Astrocyte of the cerebellum (primary cell): ENCODE results near the gene KIF2A.
"Not testable (repeated sequence)": the region's sequence is repeated elsewhere in the genome, so short reads cannot be mapped to it uniquely, and the experiment has no call there.

Experiments
- DNase-seq: peaks from one replicate; pipeline ENCODE4 v3.0.0-alpha.2; 2011; ENCODE audit warnings: low read depth
- H3K4me3 ChIP-seq: 2 replicates; pipeline ENCODE4 v1.5.1; 2011; ENCODE audit warnings: mild to moderate bottlenecking, low read depth, low read length, moderate library complexity
- in situ Hi-C: cut with HindIII; loops from 2 replicates; pipeline ENCODE4 v1.10.0; 2017; ENCODE audit warnings: low sequenced_read_pairs
- TF ChIP-seq, protein P1 (sequence below): IDR thresholded peaks from 2 replicates; pipeline ENCODE4 v1.5.1; 2012; ENCODE audit warnings: low read length, low read depth, moderate library complexity, mild to moderate bottlenecking; ENCODE audit errors: missing control alignments

The KIF2A gene

DNA sequence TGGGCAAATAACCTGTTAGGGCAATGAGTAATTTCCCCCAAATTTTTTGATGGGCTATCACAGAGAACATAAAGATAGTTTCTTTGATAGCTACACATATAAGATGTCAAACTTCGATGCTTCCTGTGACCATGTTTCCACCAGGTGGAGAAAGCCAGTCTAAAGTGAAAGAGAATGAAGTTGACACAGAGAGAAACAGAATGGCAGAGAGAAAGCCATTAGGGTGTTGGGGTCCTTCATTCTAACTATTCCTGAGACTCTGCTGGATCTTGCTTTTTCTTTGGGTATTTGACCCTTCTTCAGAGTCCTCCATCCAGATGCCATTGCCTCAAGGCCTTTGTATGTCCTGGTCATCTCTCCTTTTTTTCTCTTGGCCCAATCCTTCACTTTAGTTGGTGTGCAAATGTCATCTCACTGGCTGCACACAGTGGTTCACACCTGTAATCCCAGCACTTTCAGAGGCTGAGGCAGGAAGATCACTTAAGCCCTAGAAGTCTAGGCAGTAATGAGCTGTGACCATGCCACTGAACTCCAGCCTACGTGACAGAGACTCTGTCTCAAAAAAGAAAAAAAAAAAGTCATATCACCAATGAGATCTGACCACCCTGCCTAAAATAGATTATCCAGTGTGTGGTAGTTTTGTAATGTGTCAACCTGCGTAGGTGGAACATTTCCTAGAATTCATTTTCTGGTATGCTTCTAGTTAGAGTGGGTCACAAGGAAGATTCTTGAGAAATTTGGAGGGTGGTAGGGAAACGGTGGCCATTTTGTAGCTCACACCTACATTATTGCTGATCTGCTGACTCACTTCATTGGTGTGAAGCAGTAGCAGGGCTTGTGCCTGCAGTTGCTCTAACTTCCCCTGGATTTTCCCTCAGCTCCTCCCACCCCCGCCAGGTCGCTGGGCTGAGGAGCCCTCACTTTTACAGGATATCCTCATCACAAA lies 20.8 kb upstream of the KIF2A start:
- TF ChIP-seq, protein P1, sequence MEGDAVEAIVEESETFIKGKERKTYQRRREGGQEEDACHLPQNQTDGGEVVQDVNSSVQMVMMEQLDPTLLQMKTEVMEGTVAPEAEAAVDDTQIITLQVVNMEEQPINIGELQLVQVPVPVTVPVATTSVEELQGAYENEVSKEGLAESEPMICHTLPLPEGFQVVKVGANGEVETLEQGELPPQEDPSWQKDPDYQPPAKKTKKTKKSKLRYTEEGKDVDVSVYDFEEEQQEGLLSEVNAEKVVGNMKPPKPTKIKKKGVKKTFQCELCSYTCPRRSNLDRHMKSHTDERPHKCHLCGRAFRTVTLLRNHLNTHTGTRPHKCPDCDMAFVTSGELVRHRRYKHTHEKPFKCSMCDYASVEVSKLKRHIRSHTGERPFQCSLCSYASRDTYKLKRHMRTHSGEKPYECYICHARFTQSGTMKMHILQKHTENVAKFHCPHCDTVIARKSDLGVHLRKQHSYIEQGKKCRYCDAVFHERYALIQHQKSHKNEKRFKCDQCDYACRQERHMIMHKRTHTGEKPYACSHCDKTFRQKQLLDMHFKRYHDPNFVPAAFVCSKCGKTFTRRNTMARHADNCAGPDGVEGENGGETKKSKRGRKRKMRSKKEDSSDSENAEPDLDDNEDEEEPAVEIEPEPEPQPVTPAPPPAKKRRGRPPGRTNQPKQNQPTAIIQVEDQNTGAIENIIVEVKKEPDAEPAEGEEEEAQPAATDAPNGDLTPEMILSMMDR, result no peak
- in situ Hi-C loops, result no loop called here
- DNase-seq, result no peak
- H3K4me3 ChIP-seq, result no peak overlapping the region

DNA sequence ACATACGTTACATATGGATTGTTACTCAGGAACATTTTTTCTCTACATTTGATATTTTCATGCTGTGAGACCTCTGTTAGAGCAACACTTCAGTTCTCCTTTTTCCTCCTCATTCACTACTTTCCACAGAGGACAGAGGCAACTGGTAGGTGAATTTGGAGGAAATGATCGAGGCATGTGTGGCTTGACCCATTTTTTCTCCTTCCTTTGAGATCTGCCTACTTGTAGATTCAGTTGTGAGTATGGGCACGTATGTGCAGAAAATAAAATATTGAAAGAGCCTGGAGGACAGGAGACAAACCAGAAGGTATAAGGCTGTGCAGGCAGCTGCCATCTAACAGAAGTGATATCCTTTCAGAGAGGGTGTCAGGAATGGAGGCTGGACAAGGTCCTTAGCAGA lies 19.2 kb upstream of the KIF2A start:
- H3K4me3 ChIP-seq, result no peak overlapping the region
- TF ChIP-seq, protein P1, result no peak
- DNase-seq, result no peak
- in situ Hi-C loops, result no loop called here

DNA sequence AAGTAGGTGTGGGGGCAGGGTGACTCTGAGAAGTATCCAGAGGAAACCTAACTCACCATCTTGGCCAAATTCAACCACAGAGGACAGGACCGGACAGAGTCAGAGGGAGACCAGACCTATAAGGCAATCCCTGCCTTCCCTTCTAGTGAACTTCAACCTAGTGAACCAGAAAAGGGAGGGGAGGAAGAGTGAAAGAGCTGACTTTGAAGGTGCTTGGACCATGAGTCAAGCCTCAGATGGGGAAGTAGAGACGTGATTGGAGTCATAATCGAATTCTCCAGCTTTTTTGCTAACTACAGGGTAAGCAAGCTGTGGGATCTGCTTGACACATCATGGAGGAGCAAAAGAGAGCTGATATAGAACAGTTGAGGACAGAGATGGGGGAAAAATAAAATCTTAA lies 18.8 kb upstream of the KIF2A start:
- TF ChIP-seq, protein P1, result no peak
- in situ Hi-C loops, result no loop called here
- no peak for DNase-seq
- H3K4me3 ChIP-seq, result no peak overlapping the region

DNA sequence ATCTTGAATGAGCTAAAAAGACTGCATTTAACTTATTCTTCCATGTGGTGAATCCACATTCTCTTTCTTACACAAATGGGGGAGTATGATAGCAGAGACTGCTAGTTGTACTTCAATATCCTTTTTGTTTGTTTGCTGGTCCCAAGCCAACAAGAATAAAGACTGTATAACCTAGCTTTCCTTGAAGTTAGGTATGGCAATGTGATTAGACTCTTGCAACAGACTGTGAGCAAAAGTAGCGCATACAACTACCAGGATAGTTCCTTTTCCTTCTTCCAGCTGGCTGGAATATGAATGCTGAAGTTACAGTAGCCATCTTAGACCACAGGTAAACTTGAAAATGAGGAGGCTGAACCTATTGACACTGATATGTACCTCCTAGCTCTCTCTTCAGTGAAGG lies 17.9 kb upstream of the KIF2A start:
- H3K4me3 ChIP-seq, result no peak overlapping the region
- in situ Hi-C loops, result no loop called here
- DNase-seq, result no peak
- TF ChIP-seq, protein P1, result no peak

DNA sequence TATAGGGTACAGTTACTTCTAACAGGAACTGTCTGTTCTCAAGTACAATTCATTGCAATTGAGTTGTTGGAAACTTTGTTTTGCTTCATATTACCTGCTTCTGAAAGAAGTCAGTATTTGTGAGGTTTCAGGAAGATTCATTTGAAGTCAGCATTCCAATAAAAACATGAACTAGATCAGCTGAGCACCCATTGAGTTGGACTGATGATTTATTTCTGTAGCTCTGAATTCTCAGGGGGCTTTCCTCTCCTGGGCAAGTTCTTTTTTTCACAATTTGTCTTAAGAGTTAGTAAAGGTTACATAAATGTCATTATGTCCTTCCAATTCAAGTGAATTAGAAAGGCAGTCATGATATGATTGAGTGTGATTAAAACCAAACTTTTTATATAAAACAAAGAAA lies 16.2 kb upstream of the KIF2A start:
- in situ Hi-C loops, result no loop called here
- no peak for DNase-seq

DNA sequence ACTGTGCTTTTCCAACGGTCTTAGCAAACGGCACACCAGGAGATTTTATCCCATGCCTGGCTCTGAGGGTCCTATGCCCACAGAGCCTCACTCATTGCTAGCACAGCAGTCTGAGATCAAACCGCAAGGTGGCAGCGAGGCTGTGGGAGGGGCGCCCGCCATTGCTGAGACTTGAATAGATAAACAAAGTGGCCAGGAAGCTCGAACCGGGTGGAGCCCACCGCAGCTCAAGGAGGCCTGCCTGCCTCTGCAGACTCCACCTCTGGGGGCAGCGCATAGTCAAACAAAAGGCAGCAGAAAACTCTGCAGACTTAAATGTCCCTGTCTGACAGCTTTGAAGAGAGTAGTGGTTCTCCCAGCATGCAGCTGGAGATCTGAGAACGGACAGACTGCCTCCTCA lies 14.2 kb upstream of the KIF2A start:
- DNase-seq, in situ Hi-C loops, H3K4me3 ChIP-seq: not testable (repeated sequence)

More for the DNA sequence above, 16.2 kb upstream of the KIF2A start:
- no peak overlapping the region for H3K4me3 ChIP-seq
- TF ChIP-seq, protein P1, result no peak

DNA sequence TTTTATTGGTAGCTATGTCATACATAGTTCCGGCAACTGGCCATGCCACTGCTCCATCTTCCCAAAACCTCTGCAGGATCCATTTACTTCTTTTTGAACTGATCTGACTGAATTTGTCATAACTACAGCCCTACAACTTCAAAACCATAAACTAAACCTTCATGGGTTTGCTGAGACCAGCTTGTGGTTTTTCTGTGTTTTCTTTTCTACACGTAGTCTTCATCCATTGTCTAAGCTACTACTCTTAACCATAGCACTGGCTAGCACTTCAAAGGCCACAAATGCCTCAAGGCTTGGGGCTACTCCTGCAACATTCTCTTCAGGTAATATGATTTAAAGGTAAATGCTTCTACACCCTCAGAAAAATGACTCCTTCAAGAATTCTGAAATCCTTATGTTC lies 9.0 kb upstream of the KIF2A start:
- no peak overlapping the region for H3K4me3 ChIP-seq
- in situ Hi-C loops, result no loop called here
- TF ChIP-seq, protein P1, result no peak
- DNase-seq, result no peak
